ENCODE results near the gene TCP1.

Gene TCP1

GRCh38 chr6:159788753-159789376 lies 537 bp downstream of the TCP1 start:
- Histone ChIP-seq H3K4me1 (ENCODE audit: insufficient read depth, insufficient read length) (no peaks in the 10 kb centered on the region), H3K27me3 (ENCODE audit: insufficient read depth, insufficient read length) (no peaks in the 10 kb centered on the region), H3K4me3 (ENCODE audit: insufficient read length, low read depth) (peak overlapping the region; percentile 94), H3K9me3 (ENCODE audit: insufficient read depth, low read length) (no peaks in the 10 kb centered on the region), H3K9ac (ENCODE audit: insufficient read length, low read depth) (peak overlapping the region; percentile 99), H3K36me3 (ENCODE audit: insufficient read depth, insufficient read length, low read length) (peaks cover 75% of the 10 kb centered on the region)
- no peak for TF ChIP-seq SUZ12 (IDR thresholded peaks at IDR 0.05; ENCODE audit: extremely low read depth, insufficient read depth, insufficient read length)
- TF ChIP-seq ZNF274 (IDR thresholded peaks at IDR 0.05; ENCODE audit: low read depth, low read length) = no peak
- no peak for TF ChIP-seq YY1 (IDR thresholded peaks at IDR 0.05; ENCODE audit: insufficient read depth, insufficient read length)
- DNase-seq (ENCODE audit: low read depth, low spot score) = no peak

- Histone ChIP-seq H3K27me3 (ENCODE audit: insufficient read depth, insufficient read length) (no peaks in the 10 kb centered on the region), H3K4me1 (ENCODE audit: insufficient read depth, insufficient read length) (no peaks in the 10 kb centered on the region), H3K9ac (ENCODE audit: insufficient read length, low read depth) (peak overlapping the region; percentile 99), H3K36me3 (ENCODE audit: insufficient read depth, insufficient read length, low read length) (peaks cover 78% of the 10 kb centered on the region), H3K4me3 (ENCODE audit: insufficient read length, low read depth) (peak overlapping the region; percentile 94), H3K9me3 (ENCODE audit: insufficient read depth, low read length) (no peaks in the 10 kb centered on the region)
- TF ChIP-seq ZNF274 (IDR thresholded peaks at IDR 0.05; ENCODE audit: low read depth, low read length) = no peak
- DNase-seq (ENCODE audit: low read depth, low spot score) = no peak
These were observed 1.1 kb downstream of the TCP1 start for GRCh38 chr6:159788276-159788675.

GRCh38 chr6:159778542-159779103 lies 10.8 kb downstream of the TCP1 start:
- H3K36me3 ChIP-seq (ENCODE audit: insufficient read depth, insufficient read length, low read length) = peaks cover 89% of the 10 kb centered on the region

GRCh38 chr6:159778131-159778530 lies 11.3 kb downstream of the TCP1 start:
- Histone ChIP-seq H3K4me1 (ENCODE audit: insufficient read depth, insufficient read length) (no peaks in the 10 kb centered on the region), H3K36me3 (ENCODE audit: insufficient read depth, insufficient read length, low read length) (peaks cover 84% of the 10 kb centered on the region), H3K27me3 (ENCODE audit: insufficient read depth, insufficient read length) (no peaks in the 10 kb centered on the region), H3K4me3 (ENCODE audit: insufficient read length, low read depth) (no peak overlapping the region), H3K9me3 (ENCODE audit: insufficient read depth, low read length) (no peaks in the 10 kb centered on the region), H3K9ac (ENCODE audit: insufficient read length, low read depth) (no peak overlapping the region)
- no peak for DNase-seq (ENCODE audit: low read depth, low spot score)
- TF ChIP-seq YY1 (IDR thresholded peaks at IDR 0.05; ENCODE audit: insufficient read depth, insufficient read length) (no peak), ZNF274 (IDR thresholded peaks at IDR 0.05; ENCODE audit: low read depth, low read length) (no peak), SUZ12 (IDR thresholded peaks at IDR 0.05; ENCODE audit: extremely low read depth, insufficient read depth, insufficient read length) (no peak)

More at GRCh38 chr6:159778542-159779103, 10.8 kb downstream of the TCP1 start:
- H3K9me3 ChIP-seq (ENCODE audit: insufficient read depth, low read length) = no peaks in the 10 kb centered on the region
- DNase-seq (ENCODE audit: low read depth, low spot score) = no peak
- TF ChIP-seq YY1 (IDR thresholded peaks at IDR 0.05; ENCODE audit: insufficient read depth, insufficient read length) = no peak
- TF ChIP-seq SUZ12 (IDR thresholded peaks at IDR 0.05; ENCODE audit: extremely low read depth, insufficient read depth, insufficient read length) = no peak
- no peak for TF ChIP-seq ZNF274 (IDR thresholded peaks at IDR 0.05; ENCODE audit: low read depth, low read length)
- H3K4me1 ChIP-seq (ENCODE audit: insufficient read depth, insufficient read length) = no peaks in the 10 kb centered on the region
- H3K27me3 ChIP-seq (ENCODE audit: insufficient read depth, insufficient read length) = no peaks in the 10 kb centered on the region
- no peak overlapping the region for H3K9ac ChIP-seq (ENCODE audit: insufficient read length, low read depth)
- no peak overlapping the region for H3K4me3 ChIP-seq (ENCODE audit: insufficient read length, low read depth)

GRCh38 chr6:159777240-159777904 lies 12.0 kb downstream of the TCP1 start:
- Histone ChIP-seq H3K9me3 (ENCODE audit: insufficient read depth, low read length) (no peaks in the 10 kb centered on the region), H3K9ac (ENCODE audit: insufficient read length, low read depth) (no peak overlapping the region), H3K36me3 (ENCODE audit: insufficient read depth, insufficient read length, low read length) (peaks cover 82% of the 10 kb centered on the region), H3K27me3 (ENCODE audit: insufficient read depth, insufficient read length) (no peaks in the 10 kb centered on the region), H3K4me3 (ENCODE audit: insufficient read length, low read depth) (no peak overlapping the region), H3K4me1 (ENCODE audit: insufficient read depth, insufficient read length) (no peaks in the 10 kb centered on the region)
- no peak for DNase-seq (ENCODE audit: low read depth, low spot score)
- TF ChIP-seq SUZ12 (IDR thresholded peaks at IDR 0.05; ENCODE audit: extremely low read depth, insufficient read depth, insufficient read length) (no peak), ZNF274 (IDR thresholded peaks at IDR 0.05; ENCODE audit: low read depth, low read length) (no peak), YY1 (IDR thresholded peaks at IDR 0.05; ENCODE audit: insufficient read depth, insufficient read length) (no peak)

- no peaks in the 10 kb centered on the region for H3K27me3 ChIP-seq (ENCODE audit: insufficient read depth, insufficient read length)
- H3K4me3 ChIP-seq (ENCODE audit: insufficient read length, low read depth) = no peak overlapping the region
- H3K9me3 ChIP-seq (ENCODE audit: insufficient read depth, low read length) = peaks cover 7% of the 10 kb centered on the region; the same call in 1 of the 2 replicates
- H3K9ac ChIP-seq (ENCODE audit: insufficient read length, low read depth) = no peak overlapping the region
- no peak for DNase-seq (ENCODE audit: low read depth, low spot score)
- no peaks in the 10 kb centered on the region for H3K4me1 ChIP-seq (ENCODE audit: insufficient read depth, insufficient read length)
- TF ChIP-seq YY1 (IDR thresholded peaks at IDR 0.05; ENCODE audit: insufficient read depth, insufficient read length) (no peak), SUZ12 (IDR thresholded peaks at IDR 0.05; ENCODE audit: extremely low read depth, insufficient read depth, insufficient read length) (no peak), ZNF274 (IDR thresholded peaks at IDR 0.05; ENCODE audit: low read depth, low read length) (no peak)
- H3K36me3 ChIP-seq (ENCODE audit: insufficient read depth, insufficient read length, low read length) = peaks cover 82% of the 10 kb centered on the region
These were observed 17.2 kb downstream of the TCP1 start for GRCh38 chr6:159772196-159772595.

- no peaks in the 10 kb centered on the region for H3K4me1 ChIP-seq (ENCODE audit: insufficient read depth, insufficient read length)
- no peaks in the 10 kb centered on the region for H3K27me3 ChIP-seq (ENCODE audit: insufficient read depth, insufficient read length)
- no peak for DNase-seq (ENCODE audit: low read depth, low spot score)
- H3K4me3 ChIP-seq (ENCODE audit: insufficient read length, low read depth) = no peak overlapping the region
- no peak for TF ChIP-seq ZNF274 (IDR thresholded peaks at IDR 0.05; ENCODE audit: low read depth, low read length)
- TF ChIP-seq SUZ12 (IDR thresholded peaks at IDR 0.05; ENCODE audit: extremely low read depth, insufficient read depth, insufficient read length) = no peak
- TF ChIP-seq YY1 (IDR thresholded peaks at IDR 0.05; ENCODE audit: insufficient read depth, insufficient read length) = no peak
- peaks cover 81% of the 10 kb centered on the region for H3K36me3 ChIP-seq (ENCODE audit: insufficient read depth, insufficient read length, low read length)
- peaks cover 7% of the 10 kb centered on the region; the same call in 1 of the 2 replicates for H3K9me3 ChIP-seq (ENCODE audit: insufficient read depth, low read length)
- no peak overlapping the region for H3K9ac ChIP-seq (ENCODE audit: insufficient read length, low read depth)
These were observed 19.9 kb downstream of the TCP1 start for GRCh38 chr6:159769470-159769869.
